Gastroesophageal sphincter (tissue), 3 donors: Measurements from ENCODE around the gene SERTAD2.

ENCODE experiments used
- EP300 ChIP-seq: sonication (generic); formaldehyde crosslinking; IDR thresholded peaks from one replicate; pipeline ENCODE4 v1.6.1; 2017; ENCODE audit warnings: antibody characterized with exemption, mild to moderate bottlenecking
- POLR2A ChIP-seq, 2 donors: fragments of 450-650 bp; IDR thresholded peaks; one replicate each; pipeline ENCODE4 v1.6.1; 2017; ENCODE audit warnings: antibody characterized with exemption in 2 of 2, mild to moderate bottlenecking in 2 of 2, moderate library complexity in 1 of 2
- TF ChIP-seq, protein P1 (sequence below), 4 experiments: fragments of 200-600 bp in 2 of 4; fragments of 450-650 bp in 2 of 4; sonication (generic) in 1 of 4; IDR thresholded peaks; one replicate each; pipeline ENCODE4 v1.5.1; 2017 to 2019; ENCODE audit warnings: antibody characterized with exemption in 4 of 4, mild to moderate bottlenecking in 2 of 4, moderate library complexity in 2 of 4

DNA sequence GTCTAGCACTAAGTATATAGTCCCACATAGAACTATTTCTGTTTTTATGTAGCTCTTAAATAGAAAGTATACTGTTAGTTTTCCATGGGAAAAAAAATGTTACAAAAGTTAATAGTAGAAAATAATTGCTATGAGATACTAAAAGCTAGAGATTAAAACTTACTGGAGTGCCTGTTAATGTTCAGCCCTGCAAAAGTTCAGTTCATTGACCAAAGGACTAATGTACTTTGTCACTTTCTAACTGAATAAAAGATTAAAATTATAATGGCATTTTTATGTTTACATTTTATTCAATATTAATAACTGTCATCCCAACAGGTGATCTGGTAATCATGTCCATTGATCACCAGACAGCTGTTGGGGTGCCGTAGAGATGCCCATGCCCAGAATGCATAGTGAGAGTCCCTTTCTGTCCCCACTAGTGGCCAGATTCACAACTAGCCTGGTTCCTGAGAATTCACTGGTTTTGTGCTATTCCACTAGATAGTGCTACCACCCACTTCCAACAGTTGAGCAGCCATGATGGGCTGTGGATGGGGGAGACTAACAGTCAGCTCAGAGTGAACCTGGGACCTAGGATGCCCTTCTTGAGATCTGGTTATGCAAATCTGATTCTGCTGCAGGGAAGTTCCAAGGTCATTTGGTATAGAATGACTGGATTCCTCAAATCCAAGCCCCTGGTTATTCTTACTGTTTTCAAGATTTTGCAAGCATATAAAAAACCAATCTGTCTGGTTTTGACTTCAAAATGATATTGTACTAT lies 71.8 kb downstream of the SERTAD2 start:
- TF ChIP-seq, protein P1, sequence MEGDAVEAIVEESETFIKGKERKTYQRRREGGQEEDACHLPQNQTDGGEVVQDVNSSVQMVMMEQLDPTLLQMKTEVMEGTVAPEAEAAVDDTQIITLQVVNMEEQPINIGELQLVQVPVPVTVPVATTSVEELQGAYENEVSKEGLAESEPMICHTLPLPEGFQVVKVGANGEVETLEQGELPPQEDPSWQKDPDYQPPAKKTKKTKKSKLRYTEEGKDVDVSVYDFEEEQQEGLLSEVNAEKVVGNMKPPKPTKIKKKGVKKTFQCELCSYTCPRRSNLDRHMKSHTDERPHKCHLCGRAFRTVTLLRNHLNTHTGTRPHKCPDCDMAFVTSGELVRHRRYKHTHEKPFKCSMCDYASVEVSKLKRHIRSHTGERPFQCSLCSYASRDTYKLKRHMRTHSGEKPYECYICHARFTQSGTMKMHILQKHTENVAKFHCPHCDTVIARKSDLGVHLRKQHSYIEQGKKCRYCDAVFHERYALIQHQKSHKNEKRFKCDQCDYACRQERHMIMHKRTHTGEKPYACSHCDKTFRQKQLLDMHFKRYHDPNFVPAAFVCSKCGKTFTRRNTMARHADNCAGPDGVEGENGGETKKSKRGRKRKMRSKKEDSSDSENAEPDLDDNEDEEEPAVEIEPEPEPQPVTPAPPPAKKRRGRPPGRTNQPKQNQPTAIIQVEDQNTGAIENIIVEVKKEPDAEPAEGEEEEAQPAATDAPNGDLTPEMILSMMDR (IDR thresholded peaks at IDR 0.05), result no peak
- no peak for TF ChIP-seq EP300
- TF ChIP-seq POLR2A (IDR thresholded peaks at IDR 0.05), result no peak
